GM18867 (cell line): ENCODE data around the gene YY1.
"Not testable (repeated sequence)": the region's sequence is repeated elsewhere in the genome, so short reads cannot be mapped to it uniquely, and the experiment has no call there.

ENCODE experiments used
- ATAC-seq: cut with Tn5 transposase; IDR thresholded peaks from one replicate; pipeline ENCODE4 v1.9.1; 2021; ENCODE audit warnings: mild to moderate bottlenecking, moderate library complexity; ENCODE audit not compliant: unreplicated experiment

Gene YY1

DNA sequence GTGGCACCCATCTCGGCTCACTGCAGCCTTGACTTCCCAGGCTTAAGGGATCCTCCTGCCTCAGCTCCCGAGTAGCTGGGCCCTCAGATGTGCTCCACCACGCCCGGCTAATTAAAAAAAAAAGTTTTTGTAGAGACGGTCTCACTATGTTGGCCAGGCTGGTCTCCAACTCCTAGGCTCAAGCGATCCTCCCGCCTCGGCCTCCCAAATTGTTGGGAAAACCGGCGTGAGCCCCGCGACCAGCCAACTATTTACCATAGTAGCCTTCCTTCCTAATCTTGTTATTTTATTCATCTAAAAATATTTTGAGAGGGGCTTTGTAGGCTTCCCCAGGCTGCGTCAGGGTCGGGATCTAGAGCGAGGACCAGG is 25.4 kb upstream of the YY1 start:
- no peak for ATAC-seq

DNA sequence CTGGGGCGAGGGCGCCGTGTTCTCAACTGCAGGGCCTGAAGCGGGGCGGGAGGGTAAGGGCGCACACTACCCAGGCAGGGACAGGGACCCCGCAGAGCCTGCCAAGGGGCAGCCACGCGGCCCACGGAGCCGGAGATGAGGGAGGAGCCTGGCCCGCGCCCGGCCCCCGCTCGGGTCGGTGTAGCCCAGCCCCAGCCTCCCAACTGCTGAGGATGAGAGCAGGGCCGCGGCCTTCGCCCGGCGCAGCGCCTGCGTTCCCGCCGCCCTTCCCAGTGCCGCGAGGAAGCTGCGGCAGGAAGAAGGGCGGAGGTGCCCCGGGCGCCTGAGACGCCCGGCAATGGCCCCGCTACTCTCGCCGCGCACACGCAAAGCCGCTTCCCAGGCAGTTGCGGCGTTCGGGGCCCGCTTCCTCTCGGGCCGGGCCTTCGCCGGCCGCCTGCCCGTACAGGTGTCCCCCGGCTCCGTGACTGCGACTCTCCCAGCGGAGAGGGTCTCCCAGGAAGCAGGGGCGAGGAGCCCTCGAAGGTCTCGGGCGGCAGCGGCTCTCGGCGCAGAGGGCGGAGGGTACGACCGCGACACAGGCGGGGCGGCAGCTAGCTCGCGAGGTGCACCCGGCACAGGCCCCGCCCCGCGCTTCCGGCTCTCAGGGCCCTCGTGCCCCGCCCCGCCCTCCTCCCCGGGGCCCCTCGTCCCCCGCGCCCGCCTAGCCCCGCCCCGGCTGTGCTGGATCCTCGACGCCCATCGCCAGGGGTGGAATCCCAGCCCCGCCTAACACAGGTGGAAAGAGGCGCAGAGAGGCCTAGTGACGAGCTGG is 24.8 kb upstream of the YY1 start:
- ATAC-seq: peak; percentile 89

DNA sequence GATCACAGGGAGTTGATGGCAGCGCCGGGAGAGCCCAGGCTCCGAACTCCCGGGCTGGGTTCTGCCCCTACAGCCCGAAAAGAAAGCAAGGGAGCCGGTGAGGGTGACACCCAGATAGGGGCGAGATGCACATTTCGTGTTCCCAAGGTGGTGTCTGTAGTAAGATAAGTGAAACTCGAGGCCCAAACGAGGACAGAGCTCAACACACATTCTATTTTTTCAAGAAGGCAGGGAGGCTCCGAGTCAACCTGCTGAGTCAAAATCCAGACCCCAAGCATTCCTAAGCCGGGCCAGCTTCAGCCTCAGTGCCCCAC is 24.2 kb upstream of the YY1 start:
- ATAC-seq: no peak

DNA sequence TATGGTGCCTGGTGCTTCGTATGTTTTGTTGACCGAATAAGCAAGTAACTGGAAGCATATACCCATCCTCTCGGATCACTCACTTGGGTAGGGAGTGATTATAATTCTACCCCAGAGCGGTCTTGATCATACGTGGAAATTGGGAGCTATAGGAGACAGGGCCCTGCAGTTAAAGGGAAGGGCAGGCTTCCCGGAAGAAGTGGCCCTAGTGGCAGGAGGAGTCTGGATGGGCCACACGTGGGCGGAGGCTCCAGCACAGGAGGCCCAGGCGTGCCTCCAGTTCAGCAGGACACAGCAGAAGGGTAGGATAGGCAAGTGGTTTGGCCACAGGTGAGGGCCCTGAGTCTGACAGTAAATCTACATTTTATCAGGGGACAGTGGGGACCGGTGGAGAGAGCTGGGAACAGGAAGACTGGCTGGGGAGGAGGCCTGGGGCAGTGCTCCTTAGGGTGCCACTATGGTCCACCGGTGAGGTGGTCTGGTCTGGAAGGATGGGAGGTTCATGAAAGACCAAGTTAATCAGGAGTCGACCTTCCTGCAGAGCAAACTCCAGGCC is 23.5 kb upstream of the YY1 start:
- ATAC-seq: no peak

DNA sequence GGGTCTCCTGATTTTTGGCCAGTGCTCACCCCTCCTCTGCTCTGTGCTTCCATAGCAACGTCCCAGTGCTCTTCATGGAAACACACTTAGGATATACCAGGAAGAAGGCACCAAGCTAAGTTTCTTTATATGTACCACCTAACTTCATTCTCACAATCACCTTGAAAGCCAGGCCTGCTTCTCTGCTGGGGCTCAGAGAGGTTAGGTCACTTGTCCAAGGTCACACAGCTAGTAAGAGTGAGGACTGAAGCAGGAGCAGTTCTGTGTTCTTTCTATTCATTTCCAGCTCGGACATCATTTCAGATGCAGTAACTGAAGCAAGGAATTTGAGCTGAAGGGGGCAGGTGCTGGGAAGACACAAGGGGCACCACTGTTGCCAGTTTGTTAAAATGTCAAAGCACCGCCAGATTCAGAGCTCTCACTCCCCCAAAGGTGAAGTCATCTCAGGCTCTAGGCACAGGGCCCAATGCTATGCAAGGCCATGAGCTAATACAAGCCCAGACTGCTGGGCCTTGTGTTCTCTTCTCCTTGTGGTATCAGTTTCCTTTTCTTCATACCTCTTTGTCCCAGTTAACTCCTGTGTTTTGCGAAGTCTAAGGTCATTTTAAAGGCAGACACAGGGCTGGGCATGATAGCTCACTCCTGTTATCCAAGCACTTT is 19.7 kb upstream of the YY1 start:
- no peak for ATAC-seq

DNA sequence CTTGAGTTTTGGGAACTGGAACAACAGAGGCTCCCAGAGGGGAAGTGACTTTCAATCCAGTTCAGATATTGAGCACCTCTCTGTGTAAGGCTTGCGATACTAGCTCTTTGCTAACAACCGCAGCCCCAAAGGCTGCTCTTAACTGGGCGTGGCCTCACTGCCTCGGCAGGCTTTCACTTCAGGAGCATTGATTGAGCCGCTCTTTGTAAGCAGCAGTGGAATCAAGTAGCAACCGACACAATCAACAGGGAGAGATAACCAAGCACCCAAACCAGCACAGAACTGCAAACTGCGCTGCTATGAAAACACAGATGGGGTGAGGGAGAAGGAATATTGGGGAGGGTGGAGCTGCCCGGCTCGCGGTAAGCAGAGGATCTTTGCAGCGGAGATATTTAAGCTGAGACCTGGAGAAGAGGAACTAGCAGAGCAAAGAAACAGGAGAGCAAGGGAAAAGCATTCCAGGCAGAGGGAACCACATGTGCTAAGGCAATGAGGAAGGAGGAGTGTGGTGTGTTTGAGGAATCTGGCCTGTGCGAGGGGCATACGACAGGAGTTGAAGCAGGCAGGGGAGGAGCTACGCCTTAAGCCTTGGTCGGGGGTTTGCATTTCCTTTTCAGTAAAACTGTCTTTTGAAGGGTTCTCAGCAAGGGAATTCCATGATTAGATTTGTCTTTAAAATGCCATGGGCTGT is 17.3 kb upstream of the YY1 start:
- ATAC-seq: peak; percentile 94

DNA sequence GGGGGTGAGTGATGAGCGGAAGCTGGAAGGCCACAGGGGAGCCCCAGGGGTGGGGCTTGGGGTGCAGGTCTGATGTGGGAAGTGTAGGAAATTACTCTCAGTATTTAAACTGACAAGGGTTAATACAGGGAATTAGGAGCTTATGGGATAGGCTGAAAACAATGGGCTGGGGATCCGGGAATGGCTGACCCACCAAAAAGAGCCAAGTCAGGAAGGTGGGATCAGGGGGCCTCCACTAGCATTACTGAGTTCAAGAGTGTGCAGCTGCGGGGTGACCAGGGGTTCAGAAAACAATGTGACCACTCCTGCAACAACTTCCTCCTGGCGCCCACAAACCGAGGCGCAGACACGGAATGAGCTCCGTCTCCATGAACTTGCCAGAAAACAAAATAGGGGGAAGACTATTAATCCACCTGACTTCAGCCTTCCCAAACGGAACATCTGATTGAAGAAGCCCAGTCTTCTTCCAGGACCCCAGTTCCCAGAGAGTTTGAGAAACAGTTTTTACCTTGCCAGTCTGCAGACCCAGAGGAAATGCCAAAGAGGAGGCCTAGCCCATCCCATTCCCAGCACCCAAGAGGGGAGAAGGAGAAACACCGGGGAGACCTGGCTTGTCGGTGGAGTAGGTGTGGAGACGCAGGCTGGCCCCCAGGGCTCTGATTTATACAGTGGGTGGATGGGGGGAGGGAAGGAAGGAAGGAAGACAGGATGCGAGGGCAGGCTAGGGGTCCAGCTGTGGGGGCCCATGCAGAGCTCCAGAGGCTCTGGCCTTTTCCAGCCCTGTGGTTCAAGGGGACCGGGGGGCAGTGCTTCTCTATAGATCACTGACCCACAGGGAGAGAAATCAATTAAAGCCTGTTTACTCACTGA is 16.5 kb upstream of the YY1 start:
- peak; percentile 17 for ATAC-seq

DNA sequence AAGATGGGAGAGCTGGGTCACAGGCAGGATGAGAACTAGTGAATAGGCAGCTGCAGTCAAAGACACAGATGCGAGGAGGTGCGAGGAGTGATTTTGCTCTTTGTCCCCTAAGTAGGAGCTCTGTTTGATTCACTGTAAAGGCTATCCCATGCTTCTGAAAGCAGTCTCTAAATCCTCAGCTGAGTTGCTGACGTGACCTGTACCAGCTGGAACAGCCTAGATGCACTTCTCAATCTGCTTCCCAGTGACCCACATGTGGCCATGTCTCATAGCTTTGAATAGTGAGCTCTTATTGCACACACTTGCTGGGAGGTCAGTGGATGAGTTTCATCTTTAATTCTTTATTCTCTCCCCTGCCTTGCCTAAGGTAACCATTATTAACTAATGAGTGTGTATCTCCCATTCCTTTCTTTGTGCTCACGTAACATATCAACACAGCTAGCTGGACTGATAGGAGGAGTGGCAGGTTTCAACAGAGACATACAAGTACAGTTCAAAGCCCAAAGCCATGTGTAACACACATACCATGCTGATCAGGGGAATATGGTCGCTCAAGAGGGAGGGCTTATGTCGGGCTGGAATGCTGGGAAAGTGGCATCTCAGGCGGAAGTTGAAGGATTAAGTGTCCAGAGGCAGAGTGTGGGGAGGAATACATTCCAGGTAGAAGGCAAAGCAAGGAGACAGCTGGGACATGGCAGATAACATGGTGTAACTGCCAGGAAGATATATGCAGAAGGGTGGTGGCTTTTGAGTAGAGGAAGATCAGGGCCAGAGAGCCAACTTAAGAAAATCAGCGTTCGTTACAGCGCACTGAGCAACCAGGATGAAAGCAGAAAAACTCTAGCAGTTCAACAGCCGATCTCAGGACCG is 15.4 kb upstream of the YY1 start:
- no peak for ATAC-seq

DNA sequence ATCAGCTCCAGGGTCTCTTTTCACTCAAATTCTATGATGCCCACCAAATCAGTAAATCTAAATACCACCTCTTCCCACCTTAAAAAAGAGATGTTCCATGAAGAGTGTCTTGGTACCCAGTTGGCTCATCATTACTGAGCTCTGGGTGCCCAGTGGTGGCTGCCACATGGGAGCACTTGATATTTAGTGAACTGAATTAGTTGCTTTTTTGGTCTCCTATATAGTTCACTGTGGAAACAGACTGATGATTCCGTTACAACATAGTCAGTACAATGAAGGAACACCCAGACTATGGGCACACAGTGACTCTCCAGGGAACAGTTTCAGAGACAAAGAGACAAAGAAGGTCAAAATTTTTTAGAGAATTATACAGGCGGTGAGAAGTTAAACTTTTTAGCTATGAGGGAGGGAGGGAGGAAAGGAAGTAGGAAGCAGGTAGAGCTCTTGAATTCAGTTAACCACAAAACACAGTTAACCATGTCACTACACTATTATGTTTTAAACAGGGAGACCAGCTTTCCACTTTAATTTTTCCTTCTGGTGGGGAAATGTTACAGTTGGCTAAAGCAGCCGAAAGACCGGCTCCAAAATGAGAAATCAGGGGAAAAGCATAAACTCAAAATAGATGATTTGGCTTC is 14.6 kb upstream of the YY1 start:
- no peak for ATAC-seq

DNA sequence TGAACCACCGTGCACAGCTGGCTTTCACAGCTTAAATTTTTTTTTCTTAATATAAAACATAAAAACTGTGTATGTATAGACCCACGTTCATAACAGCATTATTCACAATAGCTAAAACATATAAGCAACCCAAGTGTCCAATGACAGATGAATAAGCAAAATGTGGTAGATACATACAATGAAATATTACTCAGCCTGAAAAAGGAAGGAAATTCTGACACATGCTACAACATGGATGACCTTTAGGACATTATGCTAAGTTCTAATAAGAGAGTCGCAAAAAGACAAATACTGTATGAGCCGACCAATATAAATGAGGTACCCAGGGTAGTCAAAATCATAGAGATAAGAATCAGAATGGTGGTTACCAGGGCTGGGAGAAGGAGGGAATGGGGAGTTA is 13.8 kb upstream of the YY1 start:
- ATAC-seq: no peak

DNA sequence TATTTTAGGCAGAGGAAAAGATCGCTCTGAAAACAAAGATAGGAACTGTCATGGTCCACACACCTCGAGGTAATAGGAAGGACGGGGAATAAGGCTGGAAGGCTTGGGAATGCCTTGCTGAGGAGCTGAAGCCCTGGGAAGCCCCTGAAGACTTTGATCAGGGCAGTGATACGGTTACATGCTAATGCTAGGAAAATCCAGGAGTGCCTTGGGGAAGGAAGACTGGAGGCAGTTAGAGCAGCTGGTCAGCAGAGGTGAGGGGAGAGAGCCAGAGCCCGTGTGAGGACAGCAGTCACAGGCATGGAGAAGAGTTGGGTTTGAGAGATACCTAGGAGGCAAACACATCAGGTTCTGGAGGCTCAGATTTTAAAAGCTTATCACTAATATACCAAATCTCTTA is 8.6 kb upstream of the YY1 start:
- ATAC-seq: no peak

DNA sequence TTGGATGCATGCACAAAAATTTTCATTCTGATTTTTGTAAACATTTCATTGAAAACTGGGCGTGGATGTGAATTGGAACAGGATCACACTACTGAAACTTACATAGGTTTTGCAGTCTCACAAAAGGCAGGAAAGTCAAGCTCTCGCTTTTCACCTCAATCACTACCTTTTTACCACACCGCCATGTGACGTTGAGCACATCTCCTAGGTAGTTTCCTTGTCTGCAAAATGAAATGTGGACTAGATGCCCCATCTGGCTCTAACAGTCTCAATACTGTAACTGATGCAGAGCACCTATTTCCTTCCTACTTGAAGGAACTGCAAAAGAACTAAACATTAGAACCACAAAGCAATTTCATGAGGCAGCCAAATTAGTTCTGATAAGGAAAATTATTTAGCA is 4.4 kb upstream of the YY1 start:
- no peak for ATAC-seq

DNA sequence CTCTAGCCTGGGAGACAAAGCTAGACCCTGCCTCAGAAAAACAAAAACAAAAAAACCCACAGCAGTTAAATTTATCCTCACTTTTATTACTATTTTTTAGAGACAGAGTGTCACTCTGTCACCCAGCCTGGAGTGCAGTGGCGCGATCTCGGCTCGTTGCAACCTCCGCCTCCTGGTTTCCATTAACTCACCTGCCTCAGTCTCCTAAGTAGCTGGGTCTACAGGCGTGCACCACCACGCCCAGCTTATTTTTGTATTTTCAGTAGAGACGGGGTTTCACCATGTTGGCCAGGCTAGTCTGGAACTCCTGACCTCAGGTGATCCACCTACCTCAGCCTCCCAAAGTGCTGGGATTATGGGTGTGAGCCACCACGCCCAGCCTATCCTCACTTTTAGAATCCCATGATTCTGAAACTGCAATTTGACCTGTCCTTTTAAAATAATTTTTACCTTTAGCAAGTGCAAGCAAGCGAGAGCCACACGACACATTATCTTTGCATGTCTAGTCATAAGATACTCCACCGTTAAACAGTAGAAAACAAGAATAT is 2.6 kb upstream of the YY1 start:
- not testable (repeated sequence) for ATAC-seq

DNA sequence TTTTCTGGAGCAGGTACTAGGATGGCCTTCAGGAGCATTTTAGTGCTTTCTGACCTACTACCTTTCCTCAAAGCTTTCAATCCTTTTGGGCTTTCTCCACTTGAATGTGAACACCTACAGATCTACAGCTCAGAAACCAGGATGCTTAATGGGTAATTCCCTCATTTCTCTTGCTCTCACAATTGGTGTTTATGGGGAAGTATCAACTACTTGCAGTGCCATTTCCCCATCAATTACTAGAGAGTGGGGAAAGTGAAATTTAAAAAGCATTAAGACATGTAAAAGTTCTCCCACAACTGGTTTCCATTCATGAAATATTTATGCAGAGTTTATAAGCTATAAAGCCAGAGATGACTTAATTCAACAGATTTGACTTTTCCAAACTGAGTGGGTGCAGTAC is 2.1 kb upstream of the YY1 start:
- ATAC-seq: no peak

DNA sequence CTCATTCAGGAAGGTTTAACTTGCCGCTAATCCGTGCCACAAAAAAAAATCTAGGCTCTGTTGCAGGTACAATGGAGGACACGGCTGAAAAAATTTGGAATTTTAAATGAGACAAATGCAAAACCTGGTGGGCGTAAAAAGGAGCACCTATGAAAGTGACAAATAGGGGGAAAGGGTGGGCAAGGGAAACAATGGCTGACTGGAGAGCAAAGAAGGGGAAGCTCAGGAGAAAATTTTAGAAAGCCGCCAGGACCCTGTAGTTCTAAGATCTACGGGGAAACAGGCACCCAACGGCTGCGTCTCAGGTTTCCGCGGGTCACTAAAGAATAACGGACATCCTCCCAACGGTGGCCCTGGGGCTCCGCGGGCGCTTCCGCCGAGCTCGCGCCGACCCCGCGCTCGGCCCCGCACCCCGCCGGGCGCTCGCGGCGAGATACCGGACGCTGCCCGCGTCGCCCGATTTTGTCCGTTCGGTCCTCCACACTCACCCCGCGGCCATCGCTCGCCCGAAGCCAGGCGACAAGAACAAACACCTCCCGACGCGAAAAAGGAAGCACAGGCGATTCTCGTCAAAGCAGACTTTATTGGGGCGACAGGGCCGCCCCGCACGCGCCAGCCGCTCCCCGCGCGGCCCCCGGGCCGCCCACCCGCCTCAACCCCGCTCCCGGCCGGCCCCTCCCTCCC is 1.1 kb upstream of the YY1 start:
- ATAC-seq: no peak

DNA sequence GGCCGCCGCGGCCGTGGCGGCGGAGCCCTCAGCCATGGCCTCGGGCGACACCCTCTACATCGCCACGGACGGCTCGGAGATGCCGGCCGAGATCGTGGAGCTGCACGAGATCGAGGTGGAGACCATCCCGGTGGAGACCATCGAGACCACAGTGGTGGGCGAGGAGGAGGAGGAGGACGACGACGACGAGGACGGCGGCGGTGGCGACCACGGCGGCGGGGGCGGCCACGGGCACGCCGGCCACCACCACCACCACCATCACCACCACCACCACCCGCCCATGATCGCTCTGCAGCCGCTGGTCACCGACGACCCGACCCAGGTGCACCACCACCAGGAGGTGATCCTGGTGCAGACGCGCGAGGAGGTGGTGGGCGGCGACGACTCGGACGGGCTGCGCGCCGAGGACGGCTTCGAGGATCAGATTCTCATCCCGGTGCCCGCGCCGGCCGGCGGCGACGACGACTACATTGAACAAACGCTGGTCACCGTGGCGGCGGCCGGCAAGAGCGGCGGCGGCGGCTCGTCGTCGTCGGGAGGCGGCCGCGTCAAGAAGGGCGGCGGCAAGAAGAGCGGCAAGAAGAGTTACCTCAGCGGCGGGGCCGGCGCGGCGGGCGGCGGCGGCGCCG is 381 bp downstream of the YY1 start:
- peak; percentile 0 for ATAC-seq

DNA sequence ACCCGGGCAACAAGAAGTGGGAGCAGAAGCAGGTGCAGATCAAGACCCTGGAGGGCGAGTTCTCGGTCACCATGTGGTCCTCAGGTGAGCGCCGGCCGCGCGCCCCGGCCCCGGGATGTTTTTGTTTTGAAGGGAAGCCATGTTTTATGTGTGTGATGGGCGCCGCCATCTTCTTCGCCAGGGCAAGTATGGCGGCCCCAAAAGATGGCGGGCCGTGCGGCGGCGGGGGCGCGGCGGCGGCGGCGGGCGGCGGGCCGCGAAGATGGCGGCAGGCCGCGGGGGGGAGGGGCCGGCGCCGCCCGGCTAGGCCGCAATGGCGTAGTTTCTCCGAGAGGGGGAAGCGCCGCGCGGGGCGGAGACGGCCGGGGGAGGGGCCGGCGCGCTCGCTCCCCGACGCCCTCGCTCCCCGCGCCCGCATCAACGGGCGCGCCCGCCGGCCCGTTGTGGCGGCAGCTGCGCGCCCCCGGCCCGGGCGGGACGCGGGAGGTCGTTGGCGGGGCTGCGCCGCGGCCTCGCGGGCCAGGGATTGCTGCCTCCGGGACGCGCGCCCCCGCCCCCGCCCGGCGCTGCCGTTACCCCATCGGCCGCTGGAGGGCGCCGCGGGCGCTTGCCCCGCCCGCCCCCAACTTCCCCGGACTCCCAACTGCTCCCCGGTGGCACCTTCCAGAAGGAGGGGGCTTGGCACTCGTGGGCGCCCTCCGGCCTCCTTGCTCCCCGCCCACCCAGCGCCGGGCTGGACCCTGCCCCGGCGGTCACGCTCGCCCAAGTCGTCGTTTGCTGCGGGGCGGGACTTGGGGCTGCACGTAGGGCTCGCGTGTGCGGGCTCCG is 1.1 kb downstream of the YY1 start:
- peak; percentile 35 for ATAC-seq
